Tibial nerve (tissue), 4 donors: ENCODE data around the gene GNL3. TPM values are rescaled to one million over a fixed set of nuclear protein-coding genes. Genes with fewer than 3 reads are reported as not detected.

Experiments used
- DNase-seq, 2 donors: peaks; one replicate each; pipeline ENCODE4 v3.0.0-alpha.2; 2019; ENCODE audit warnings: low spot score in 2 of 2
- H3K27ac ChIP-seq, 4 donors: fragments of 200-600 bp; sonication (generic) in 3 of 4; one replicate each; pipeline ENCODE4 v1.5.1; 2017 to 2019; ENCODE audit warnings: mild to moderate bottlenecking in 1 of 4
- H3K27me3 ChIP-seq, 2 donors: fragments of 200-600 bp; sonication (generic) in 1 of 2; one replicate each; pipeline versions ENCODE4 v1.5.1 to v1.6.0; 2017 to 2019
- H3K36me3 ChIP-seq, 3 donors: fragments of 200-600 bp; sonication (generic); one replicate each; pipeline ENCODE4 v1.5.1; 2018 to 2019
- H3K4me1 ChIP-seq, 4 donors: fragments of 200-600 bp; sonication (generic) in 3 of 4; one replicate each; pipeline ENCODE4 v1.5.1; 2017 to 2019
- H3K4me3 ChIP-seq, 4 donors: fragments of 200-600 bp; sonication (generic) in 3 of 4; one replicate each; pipeline ENCODE4 v1.5.1; 2017 to 2019; ENCODE audit warnings: mild to moderate bottlenecking in 1 of 4, moderate library complexity in 1 of 4
- H3K9me3 ChIP-seq, 4 donors: fragments of 200-600 bp; sonication (generic) in 3 of 4; one replicate each; pipeline ENCODE4 v1.5.1; 2017 to 2019
- CTCF ChIP-seq, 5 experiments: fragments of 200-600 bp in 3 of 5; fragments of 450-650 bp in 2 of 5; sonication (generic) in 3 of 5; IDR thresholded peaks; one replicate each; pipeline ENCODE4 v1.5.1; 2016 to 2019; ENCODE audit warnings: antibody characterized with exemption in 5 of 5, mild to moderate bottlenecking in 3 of 5, moderate library complexity in 2 of 5
- EP300 ChIP-seq, 2 donors: sonication (generic); formaldehyde crosslinking; IDR thresholded peaks; one replicate each; pipeline ENCODE4 v1.6.1; 2017; ENCODE audit warnings: antibody characterized with exemption in 2 of 2, mild to moderate bottlenecking in 1 of 2
- POLR2A ChIP-seq, 2 donors: fragments of 450-650 bp; IDR thresholded peaks; one replicate each; pipeline ENCODE4 v1.6.1; 2017; ENCODE audit warnings: antibody characterized with exemption in 2 of 2, mild to moderate bottlenecking in 2 of 2, moderate library complexity in 2 of 2
- WGBS, 2 donors: methylation state at CpG; one replicate each; pipeline ENCODE4 v1.1.5; 2018; 5-methylcytosine and 5-hydroxymethylcytosine counted together
- total RNA-seq, 4 donors: library from RNA; depleted of rRNA; stranded (reverse); fragments of >200 nt; gene quantifications; one replicate each; pipeline ENCODE4 v1.1.0, GENCODE V29; 2016

GNL3 gene
- total RNA-seq, 4 donors from 2014 or later: 44.8 to 57.5 (median 52.6) TPM

- 75 to 79% methylated on average over 4 of the region's 4 CpGs for WGBS, 2 donors
- DNase-seq: no peak
- Histone ChIP-seq H3K27ac (no peak overlapping the region), H3K4me3 (peak overlapping the region in 1 of 4 donors; percentile 96), H3K27me3 (no peaks in the 10 kb centered on the region), H3K9me3 (no peaks in the 10 kb centered on the region), H3K4me1 (peaks cover 0 to 48% (median 30%) of the 10 kb centered on the region in 4 donors), H3K36me3 (peaks cover 0 to 48% (median 2%) of the 10 kb centered on the region in 3 donors)
- TF ChIP-seq CTCF (IDR thresholded peaks at IDR 0.05) (no peak), POLR2A (IDR thresholded peaks at IDR 0.05) (no peak), EP300 (IDR thresholded peaks at IDR 0.05) (no peak)
Measured at GRCh38 chr3:52707585-52707984, 21.8 kb downstream of the GNL3 start.

DNA sequence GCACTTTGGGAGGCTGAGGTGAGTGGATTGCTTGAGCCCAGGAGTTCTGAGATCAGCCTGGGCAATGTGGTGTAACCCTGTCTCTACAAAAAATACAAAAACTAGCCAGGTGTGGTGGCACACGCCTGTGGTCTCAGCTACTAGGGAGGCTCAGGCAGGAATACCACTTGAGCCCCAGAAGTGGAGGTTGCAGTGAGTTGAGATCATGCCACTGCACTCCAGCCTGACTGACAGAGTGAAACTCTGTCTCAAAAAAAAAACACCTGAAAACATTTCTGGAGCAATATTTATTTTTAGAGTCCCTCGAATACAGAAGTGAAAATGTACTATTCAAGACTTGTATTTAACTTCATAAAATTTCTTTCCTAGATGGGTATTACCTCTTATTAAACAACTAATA, 24.7 kb downstream of the GNL3 start:
- WGBS, 2 donors: 86 to 90% methylated on average over 2 of the region's 2 CpGs
- no peak for DNase-seq
- Histone ChIP-seq H3K9me3 (no peaks in the 10 kb centered on the region), H3K4me3 (no peak overlapping the region), H3K4me1 (peaks cover 0 to 34% (median 14%) of the 10 kb centered on the region in 4 donors), H3K27ac (no peak overlapping the region), H3K36me3 (peaks cover 0 to 50% (median 2%) of the 10 kb centered on the region in 3 donors), H3K27me3 (no peaks in the 10 kb centered on the region)
- TF ChIP-seq EP300 (IDR thresholded peaks at IDR 0.05) (no peak), POLR2A (IDR thresholded peaks at IDR 0.05) (no peak), CTCF (IDR thresholded peaks at IDR 0.05) (no peak)

DNA sequence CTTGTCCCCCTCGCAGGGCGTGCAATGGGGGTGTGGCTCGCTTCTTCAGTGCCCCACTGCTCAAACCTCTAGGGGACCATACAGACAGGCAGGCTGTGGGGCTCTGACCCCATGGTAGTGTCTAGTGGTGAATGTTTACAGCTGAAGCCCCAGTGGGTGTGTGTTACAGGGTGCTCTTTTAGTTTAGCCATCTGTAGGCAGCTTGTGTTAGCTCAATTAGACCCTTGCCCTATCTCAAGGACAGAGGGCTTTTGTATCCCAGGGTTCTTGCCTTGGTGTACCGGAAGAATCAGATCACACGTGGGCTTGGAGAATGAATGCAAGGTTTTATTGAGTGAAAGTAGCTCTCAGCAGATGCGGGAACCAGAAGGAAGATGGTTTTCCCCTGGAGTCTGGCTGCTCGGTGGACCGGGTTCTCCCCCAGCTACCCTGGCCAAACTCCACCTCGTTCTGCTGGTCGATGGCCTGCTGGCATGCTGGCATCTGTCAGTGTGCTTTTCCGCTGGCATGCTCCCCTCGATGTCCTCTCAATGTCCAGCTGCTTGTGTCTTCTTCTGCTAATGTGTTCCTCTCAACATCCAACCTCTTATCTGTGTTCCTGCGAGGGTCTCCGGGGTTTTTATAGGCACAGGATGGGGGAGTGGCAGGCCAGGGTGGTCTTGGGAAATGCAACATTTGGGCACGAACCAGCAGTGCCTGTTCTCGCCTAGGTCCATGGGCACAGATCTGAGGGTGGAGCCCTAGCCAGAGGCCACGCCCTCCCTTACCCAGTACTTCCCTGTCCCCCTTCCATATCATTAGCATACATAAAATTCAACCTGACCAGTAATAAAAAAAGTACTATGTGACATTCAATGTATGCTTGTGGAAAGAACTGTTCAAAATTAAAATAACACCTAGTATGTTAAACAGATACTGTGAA, 26.7 kb downstream of the GNL3 start:
- Histone ChIP-seq H3K4me1 (peaks cover 0 to 22% (median 3%) of the 10 kb centered on the region in 4 donors), H3K4me3 (no peak overlapping the region), H3K36me3 (peaks cover 0 to 57% (median 2%) of the 10 kb centered on the region in 3 donors), H3K27me3 (no peaks in the 10 kb centered on the region), H3K9me3 (no peaks in the 10 kb centered on the region), H3K27ac (peak overlapping the region in 1 of 4 donors; percentile 70)
- TF ChIP-seq EP300 (IDR thresholded peaks at IDR 0.05) (no peak), POLR2A (IDR thresholded peaks at IDR 0.05) (no peak), CTCF (IDR thresholded peaks at IDR 0.05) (no peak)
- WGBS, 2 donors: 67 to 69% methylated on average over 17 of the region's 17 CpGs
- DNase-seq: no peak

GRCh38 chr3:52714335-52715302, 28.8 kb downstream of the GNL3 start:
- 44 to 51% methylated on average over 24 to 38 of the region's 39 CpGs for WGBS, 2 donors
- DNase-seq: no peak
- Histone ChIP-seq H3K36me3 (peaks cover 0 to 50% (median 0%) of the 10 kb centered on the region in 3 donors), H3K4me3 (no peak overlapping the region), H3K9me3 (peaks cover 0 to 4% (median under 1%) of the 10 kb centered on the region in 4 donors), H3K27ac (no peak overlapping the region), H3K4me1 (peaks cover 0 to 11% (median 0%) of the 10 kb centered on the region in 4 donors), H3K27me3 (no peaks in the 10 kb centered on the region)
- TF ChIP-seq POLR2A (IDR thresholded peaks at IDR 0.05) (no peak), EP300 (IDR thresholded peaks at IDR 0.05) (no peak), CTCF (IDR thresholded peaks at IDR 0.05) (no peak)
